ENCODE data around the gene SLC11A1. TPM values are rescaled to one million over a fixed set of nuclear protein-coding genes. Genes with fewer than 3 reads are reported as not detected.

SLC11A1 gene
- total RNA-seq, 1 donor from 2014 or later, result not detected

- no peak overlapping the region for H3K27ac ChIP-seq (ENCODE audit: low read depth, low read length)
- TF ChIP-seq CTCF (IDR thresholded peaks at IDR 0.05; ENCODE audit: insufficient read depth, low read depth, low read length) (no peak), EZH2 (IDR thresholded peaks at IDR 0.05; ENCODE audit: insufficient read depth, low read length) (no peak)
- no peaks in the 10 kb centered on the region for H3K79me2 ChIP-seq (ENCODE audit: insufficient read depth, low read length)
- Mint-ChIP-seq H3K4me3 (ENCODE audit: unreplicated experiment) (no peak overlapping the region), H3K9me3 (ENCODE audit: unreplicated experiment) (peaks cover 4% of the 10 kb centered on the region), H3K36me3 (ENCODE audit: low read depth, unreplicated experiment) (peaks cover 17% of the 10 kb centered on the region), H3K27ac (ENCODE audit: unreplicated experiment) (no peak overlapping the region), H3K27me3 (ENCODE audit: low read depth, unreplicated experiment) (no peaks in the 10 kb centered on the region), H3K4me1 (ENCODE audit: low read depth, unreplicated experiment) (peaks cover 8% of the 10 kb centered on the region)
- no peaks in the 10 kb centered on the region for H3K36me3 ChIP-seq (ENCODE audit: insufficient read depth, low read length)
- no peaks in the 10 kb centered on the region for H4K20me1 ChIP-seq (ENCODE audit: insufficient read depth, low read length)
- no peak overlapping the region for H2AFZ ChIP-seq (ENCODE audit: low read depth, low read length)
- H3K9ac ChIP-seq (ENCODE audit: low read length), result no peak overlapping the region
- H3K9me3 ChIP-seq (ENCODE audit: insufficient read depth, low read depth, low read length), result no peaks in the 10 kb centered on the region
- H3K4me2 ChIP-seq (ENCODE audit: low read length), result no peak overlapping the region
- no peak for DNase-seq (ENCODE audit: low read depth)
- no peak overlapping the region for H3K4me3 ChIP-seq (ENCODE audit: insufficient read depth, low read depth, low read length)
- no peaks in the 10 kb centered on the region for H3K4me1 ChIP-seq (ENCODE audit: insufficient read depth, low read length)
- FAIRE-seq, result no peak
- H3K27me3 ChIP-seq (ENCODE audit: insufficient read depth, low read length), result no peaks in the 10 kb centered on the region
These were observed 36.4 kb upstream of the SLC11A1 start for GRCh38 chr2:218345491-218346236.

GRCh38 chr2:218347172-218347571, 34.9 kb upstream of the SLC11A1 start:
- no peaks in the 10 kb centered on the region for H3K79me2 ChIP-seq (ENCODE audit: insufficient read depth, low read length)
- no peak for TF ChIP-seq CTCF (IDR thresholded peaks at IDR 0.05; ENCODE audit: insufficient read depth, low read depth, low read length)
- H3K9ac ChIP-seq (ENCODE audit: low read length), result no peak overlapping the region
- no peaks in the 10 kb centered on the region for H3K27me3 ChIP-seq (ENCODE audit: insufficient read depth, low read length)
- Mint-ChIP-seq H3K4me1 (ENCODE audit: low read depth, unreplicated experiment) (peaks cover 8% of the 10 kb centered on the region), H3K27me3 (ENCODE audit: low read depth, unreplicated experiment) (peaks cover 4% of the 10 kb centered on the region), H3K4me3 (ENCODE audit: unreplicated experiment) (no peak overlapping the region), H3K27ac (ENCODE audit: unreplicated experiment) (no peak overlapping the region), H3K9me3 (ENCODE audit: unreplicated experiment) (peaks cover 13% of the 10 kb centered on the region), H3K36me3 (ENCODE audit: low read depth, unreplicated experiment) (peaks cover 14% of the 10 kb centered on the region)
- H3K27ac ChIP-seq (ENCODE audit: low read depth, low read length), result no peak overlapping the region
- no peaks in the 10 kb centered on the region for H3K36me3 ChIP-seq (ENCODE audit: insufficient read depth, low read length)
- H3K4me2 ChIP-seq (ENCODE audit: low read length), result no peak overlapping the region
- H2AFZ ChIP-seq (ENCODE audit: low read depth, low read length), result no peak overlapping the region
- H3K4me1 ChIP-seq (ENCODE audit: insufficient read depth, low read length), result no peaks in the 10 kb centered on the region
- DNase-seq (ENCODE audit: low read depth), result no peak
- FAIRE-seq, result no peak
- H3K4me3 ChIP-seq (ENCODE audit: insufficient read depth, low read depth, low read length), result no peak overlapping the region
- no peaks in the 10 kb centered on the region for H4K20me1 ChIP-seq (ENCODE audit: insufficient read depth, low read length)
- H3K9me3 ChIP-seq (ENCODE audit: insufficient read depth, low read depth, low read length), result no peaks in the 10 kb centered on the region

- no peak overlapping the region for H3K9ac ChIP-seq (ENCODE audit: low read length)
- H4K20me1 ChIP-seq (ENCODE audit: insufficient read depth, low read length), result no peaks in the 10 kb centered on the region
- H2AFZ ChIP-seq (ENCODE audit: low read depth, low read length), result no peak overlapping the region
- H3K4me2 ChIP-seq (ENCODE audit: low read length), result no peak overlapping the region
- no peak overlapping the region for H3K4me3 ChIP-seq (ENCODE audit: insufficient read depth, low read depth, low read length)
- H3K79me2 ChIP-seq (ENCODE audit: insufficient read depth, low read length), result no peaks in the 10 kb centered on the region
- H3K27me3 ChIP-seq (ENCODE audit: insufficient read depth, low read length), result peaks cover 2% of the 10 kb centered on the region
- Mint-ChIP-seq H3K27ac (ENCODE audit: unreplicated experiment) (no peak overlapping the region), H3K27me3 (ENCODE audit: low read depth, unreplicated experiment) (peaks cover 8% of the 10 kb centered on the region), H3K4me3 (ENCODE audit: unreplicated experiment) (no peak overlapping the region), H3K36me3 (ENCODE audit: low read depth, unreplicated experiment) (peaks cover 8% of the 10 kb centered on the region), H3K4me1 (ENCODE audit: low read depth, unreplicated experiment) (no peaks in the 10 kb centered on the region), H3K9me3 (ENCODE audit: unreplicated experiment) (peaks cover 17% of the 10 kb centered on the region)
- no peak overlapping the region for H3K27ac ChIP-seq (ENCODE audit: low read depth, low read length)
- H3K4me1 ChIP-seq (ENCODE audit: insufficient read depth, low read length), result no peaks in the 10 kb centered on the region
- no peak for DNase-seq (ENCODE audit: low read depth)
- no peak for FAIRE-seq
- no peaks in the 10 kb centered on the region for H3K9me3 ChIP-seq (ENCODE audit: insufficient read depth, low read depth, low read length)
- TF ChIP-seq CTCF (IDR thresholded peaks at IDR 0.05; ENCODE audit: insufficient read depth, low read depth, low read length) (no peak), EZH2 (IDR thresholded peaks at IDR 0.05; ENCODE audit: insufficient read depth, low read length) (no peak)
- no peaks in the 10 kb centered on the region for H3K36me3 ChIP-seq (ENCODE audit: insufficient read depth, low read length)
These were observed 28.0 kb upstream of the SLC11A1 start for GRCh38 chr2:218354045-218354444.

Data from astrocyte (in vitro differentiated cells and primary cell).